Mucosa of descending colon (tissue), 3 donors: Measurements from ENCODE around the gene TNIK. TPM values are rescaled to one million over a fixed set of nuclear protein-coding genes. Genes with fewer than 3 reads are reported as not detected.

Experiments
- ATAC-seq: fragments of 200-7000 bp; cut with Tn5 transposase; one replicate; pipeline ENCODE4 v1.9.1; 2020; ENCODE audit warnings: mild to moderate bottlenecking, moderate library complexity
- DNase-seq, 3 donors: peaks; one replicate each; pipeline ENCODE4 v3.0.0-alpha.2; 2020
- H3K36me3 ChIP-seq: fragments of 200-600 bp; one replicate; pipeline ENCODE4 v1.8.0; 2021; ENCODE audit warnings: low read depth, mild to moderate bottlenecking
- H3K4me1 ChIP-seq: fragments of 200-600 bp; one replicate; pipeline ENCODE4 v1.8.0; 2021; ENCODE audit warnings: low read depth, mild to moderate bottlenecking
- H3K4me3 ChIP-seq: fragments of 200-600 bp; one replicate; pipeline ENCODE4 v1.8.0; 2021; ENCODE audit warnings: mild to moderate bottlenecking
- H3K9me3 ChIP-seq: fragments of 200-600 bp; one replicate; pipeline ENCODE4 v1.8.0; 2021; ENCODE audit warnings: mild to moderate bottlenecking
- intact Hi-C, 2 donors: fragments of 100-400 bp; cut with DNase I in 1 of 2; cut with micrococcal nuclease in 1 of 2; formaldehyde crosslinking; loops; one replicate each; pipeline versions ENCODE4 v1.11.0 to v1.11.1; 2022; cut with DNase I, micrococcal nuclease
- total RNA-seq, 3 donors: library from RNA; stranded (reverse); fragmentation: NEBNext Ultra II Directional in 2 of 3; extraction: Animal tissue kit (Norgen Biotek cat#: 25700) in 2 of 3; gene quantifications; one replicate each; pipeline versions ENCODE4 v1.2.1 to v1.2.4, GENCODE V29; 2021 to 2023
- TF ChIP-seq, protein P1 (sequence below): fragments of 200-600 bp; IDR thresholded peaks from one replicate; pipeline ENCODE4 v1.8.0; 2022; ENCODE audit warnings: antibody characterized with exemption, mild to moderate bottlenecking
- donor health status: DM: no; HTN: no; CAD: no; lungs with moderate emphysema.
- donor health status: DM: no; HTN: no; CAD: no.
- donor health status: DM: no; HTN: yes; CAD: no.

The TNIK gene
- total RNA-seq, 3 donors from 2014 or later: 27.2 to 33.0 (median 28.0) TPM

DNA sequence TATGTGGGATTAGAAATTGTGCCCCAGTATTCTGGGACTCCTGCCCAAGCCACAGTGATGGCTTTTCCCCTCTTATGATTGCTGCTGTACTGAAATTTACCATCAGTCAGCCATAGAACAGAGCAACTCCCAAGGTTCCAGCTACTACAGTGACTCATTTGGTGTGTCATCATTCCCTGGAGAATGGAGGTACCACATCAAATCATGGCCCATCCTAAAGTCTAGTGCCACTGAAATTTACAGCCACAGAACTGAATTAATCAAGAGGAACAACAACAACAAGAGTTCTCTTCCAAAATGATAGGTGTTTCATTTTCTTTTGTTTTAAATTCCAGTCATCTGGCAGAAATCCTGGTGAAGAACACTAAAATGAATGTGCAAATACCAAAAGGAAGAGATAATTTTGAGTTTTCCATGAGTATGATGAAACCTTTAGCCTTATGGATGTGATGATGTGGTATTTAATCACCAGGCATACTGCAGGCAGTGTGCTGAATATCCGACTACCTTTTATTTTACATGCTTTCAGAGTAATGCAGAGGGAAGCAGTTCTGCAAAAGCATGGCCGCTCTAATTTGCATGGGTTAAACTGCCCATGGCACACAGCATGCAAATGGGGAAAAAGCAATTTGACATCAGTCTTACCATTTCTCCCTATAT is 358.1 kb downstream of the TNIK start:
- TF ChIP-seq, protein P1, sequence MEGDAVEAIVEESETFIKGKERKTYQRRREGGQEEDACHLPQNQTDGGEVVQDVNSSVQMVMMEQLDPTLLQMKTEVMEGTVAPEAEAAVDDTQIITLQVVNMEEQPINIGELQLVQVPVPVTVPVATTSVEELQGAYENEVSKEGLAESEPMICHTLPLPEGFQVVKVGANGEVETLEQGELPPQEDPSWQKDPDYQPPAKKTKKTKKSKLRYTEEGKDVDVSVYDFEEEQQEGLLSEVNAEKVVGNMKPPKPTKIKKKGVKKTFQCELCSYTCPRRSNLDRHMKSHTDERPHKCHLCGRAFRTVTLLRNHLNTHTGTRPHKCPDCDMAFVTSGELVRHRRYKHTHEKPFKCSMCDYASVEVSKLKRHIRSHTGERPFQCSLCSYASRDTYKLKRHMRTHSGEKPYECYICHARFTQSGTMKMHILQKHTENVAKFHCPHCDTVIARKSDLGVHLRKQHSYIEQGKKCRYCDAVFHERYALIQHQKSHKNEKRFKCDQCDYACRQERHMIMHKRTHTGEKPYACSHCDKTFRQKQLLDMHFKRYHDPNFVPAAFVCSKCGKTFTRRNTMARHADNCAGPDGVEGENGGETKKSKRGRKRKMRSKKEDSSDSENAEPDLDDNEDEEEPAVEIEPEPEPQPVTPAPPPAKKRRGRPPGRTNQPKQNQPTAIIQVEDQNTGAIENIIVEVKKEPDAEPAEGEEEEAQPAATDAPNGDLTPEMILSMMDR: no peak
- ATAC-seq (no peak), DNase-seq (no peak)
- intact Hi-C loops: no loop called here
- H3K4me3 ChIP-seq: no peak overlapping the region
- no peaks in the 10 kb centered on the region for H3K36me3 ChIP-seq
- no peaks in the 10 kb centered on the region for H3K9me3 ChIP-seq
- no peaks in the 10 kb centered on the region for H3K4me1 ChIP-seq

DNA sequence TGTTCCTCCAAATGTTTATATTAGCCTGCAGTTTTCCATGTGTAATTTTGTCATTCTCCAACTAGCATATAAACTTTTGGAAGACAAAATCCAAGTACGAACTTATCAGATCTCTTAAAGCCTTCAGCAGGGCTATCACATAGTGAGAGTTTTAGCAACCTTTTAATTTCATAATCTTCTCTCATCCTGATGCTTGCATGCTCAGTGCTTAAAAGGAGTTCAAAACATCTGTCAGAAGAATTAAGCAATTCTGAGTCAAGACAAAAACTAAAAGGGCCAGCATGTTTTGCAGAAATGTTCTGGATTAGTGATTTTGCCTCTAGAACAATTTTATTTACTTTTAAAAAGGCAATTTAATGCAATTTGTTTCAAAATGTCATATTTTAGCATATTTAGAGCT is 360.3 kb downstream of the TNIK start:
- TF ChIP-seq, protein P1: no peak
- H3K4me1 ChIP-seq: no peaks in the 10 kb centered on the region
- H3K9me3 ChIP-seq: no peaks in the 10 kb centered on the region
- no peak for DNase-seq
- intact Hi-C loops: no loop called here
- no peak for ATAC-seq
- H3K36me3 ChIP-seq: no peaks in the 10 kb centered on the region
- no peak overlapping the region for H3K4me3 ChIP-seq

- no peaks in the 10 kb centered on the region for H3K36me3 ChIP-seq
- TF ChIP-seq, protein P1: no peak
- no peak overlapping the region for H3K4me3 ChIP-seq
- intact Hi-C loops: no loop called here
- H3K9me3 ChIP-seq: no peaks in the 10 kb centered on the region
- DNase-seq: no peak
- H3K4me1 ChIP-seq: no peaks in the 10 kb centered on the region
- no peak for ATAC-seq
Measured at GRCh38 chr3:171095063-171095462, 365.1 kb downstream of the TNIK start.

DNA sequence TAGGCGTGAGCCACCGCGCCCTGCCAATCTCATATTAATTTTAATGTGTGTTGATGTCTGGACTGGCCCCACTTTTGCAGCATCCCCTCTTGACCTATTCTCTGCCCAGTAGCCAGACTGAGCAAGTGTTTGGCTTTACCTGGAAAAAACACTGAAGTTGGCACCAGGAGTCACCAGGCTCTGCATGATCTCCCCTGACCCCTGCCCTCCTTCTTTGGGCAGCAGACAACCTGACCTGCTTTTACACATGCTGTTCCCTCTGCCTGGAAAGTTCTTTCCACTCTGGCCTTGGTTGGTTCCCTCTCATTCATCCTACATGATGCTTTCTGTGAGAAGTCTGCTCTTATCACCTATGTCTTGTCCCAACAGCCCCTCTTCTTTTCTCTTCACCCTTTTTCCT is 365.8 kb downstream of the TNIK start:
- ATAC-seq: no peak
- no peak overlapping the region for H3K4me3 ChIP-seq
- no peaks in the 10 kb centered on the region for H3K36me3 ChIP-seq
- no peaks in the 10 kb centered on the region for H3K9me3 ChIP-seq
- H3K4me1 ChIP-seq: no peaks in the 10 kb centered on the region
- no peak for DNase-seq
- TF ChIP-seq, protein P1: no peak
- intact Hi-C loops: no loop called here

GRCh38 chr3:171093462-171093861 is 366.7 kb downstream of the TNIK start:
- Histone ChIP-seq H3K36me3 (no peaks in the 10 kb centered on the region), H3K4me1 (no peaks in the 10 kb centered on the region), H3K4me3 (no peak overlapping the region), H3K9me3 (no peaks in the 10 kb centered on the region)
- DNase-seq (no peak), ATAC-seq (no peak)
- intact Hi-C loops: no loop called here
- TF ChIP-seq, protein P1: no peak

DNA sequence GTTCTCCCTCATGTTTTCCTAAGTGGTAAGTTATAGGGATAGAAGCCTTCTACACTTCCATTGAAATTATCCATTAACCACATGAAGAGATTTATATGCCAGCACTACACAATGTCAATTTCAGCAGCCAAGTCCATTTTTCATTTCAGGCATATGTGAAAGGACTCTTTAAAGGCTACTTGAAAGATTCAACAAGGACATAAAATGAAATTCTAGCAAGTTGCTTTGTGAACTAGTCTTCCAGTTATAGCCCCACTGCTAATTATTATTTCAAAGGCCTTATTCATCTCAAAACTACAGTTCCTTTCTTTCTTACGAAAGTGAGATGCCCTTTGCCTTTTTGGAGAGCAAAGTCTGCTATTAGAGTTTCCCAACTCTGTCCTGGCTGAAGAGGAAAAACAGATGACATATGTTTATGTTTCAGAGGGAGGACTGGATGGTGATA is 367.7 kb downstream of the TNIK start:
- TF ChIP-seq, protein P1: no peak
- H3K4me3 ChIP-seq: no peak overlapping the region
- H3K4me1 ChIP-seq: no peaks in the 10 kb centered on the region
- DNase-seq (no peak), ATAC-seq (no peak)
- intact Hi-C loops: no loop called here
- H3K9me3 ChIP-seq: no peaks in the 10 kb centered on the region
- no peaks in the 10 kb centered on the region for H3K36me3 ChIP-seq
